ENCODE data around the gene SOS2.
"Not testable (repeated sequence)": the region's sequence is repeated elsewhere in the genome, so short reads cannot be mapped to it uniquely, and the experiment has no call there.

The SOS2 gene

DNA sequence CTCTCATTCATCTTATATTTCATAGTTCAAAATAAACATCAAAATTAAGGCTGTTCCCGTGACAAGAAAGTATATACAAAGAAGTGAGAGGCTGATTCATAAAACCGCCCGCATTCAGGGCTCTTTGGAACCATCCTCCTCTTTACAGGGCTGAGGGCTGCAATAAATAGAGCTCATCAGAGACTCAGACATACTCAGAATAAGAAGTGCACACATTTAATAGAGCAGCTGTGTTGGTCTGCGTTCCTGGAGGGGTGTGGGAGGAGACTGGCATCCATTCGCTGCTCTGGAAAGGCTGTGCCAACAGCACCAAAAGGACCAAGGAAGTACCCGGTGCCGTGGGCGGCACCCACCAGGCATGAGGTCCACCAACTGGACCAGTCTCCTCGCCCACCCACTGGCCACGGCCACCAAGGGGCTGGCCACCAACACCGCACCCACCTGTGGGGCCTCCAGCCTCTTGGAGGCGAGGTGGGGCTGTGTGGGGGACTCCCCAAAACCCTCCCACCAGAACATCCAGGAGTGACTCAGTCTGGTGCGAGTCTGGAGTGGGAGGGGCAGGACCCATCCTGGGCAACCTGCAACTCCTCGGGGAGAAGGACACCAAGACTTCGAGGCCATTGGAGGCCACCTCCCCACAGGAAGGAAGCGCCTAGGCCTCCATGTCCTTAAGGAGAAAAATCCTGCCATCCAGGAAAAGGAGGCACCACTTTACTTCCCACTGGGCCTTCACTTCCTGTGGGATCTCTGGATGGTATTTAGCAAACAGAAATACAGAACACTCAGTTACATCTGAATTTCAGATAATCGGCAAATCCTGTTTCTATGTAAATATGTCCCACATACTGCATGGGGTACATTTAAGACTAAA lies 147.7 kb downstream of the SOS2 start:
- DNase-seq: peak; percentile 41

DNA sequence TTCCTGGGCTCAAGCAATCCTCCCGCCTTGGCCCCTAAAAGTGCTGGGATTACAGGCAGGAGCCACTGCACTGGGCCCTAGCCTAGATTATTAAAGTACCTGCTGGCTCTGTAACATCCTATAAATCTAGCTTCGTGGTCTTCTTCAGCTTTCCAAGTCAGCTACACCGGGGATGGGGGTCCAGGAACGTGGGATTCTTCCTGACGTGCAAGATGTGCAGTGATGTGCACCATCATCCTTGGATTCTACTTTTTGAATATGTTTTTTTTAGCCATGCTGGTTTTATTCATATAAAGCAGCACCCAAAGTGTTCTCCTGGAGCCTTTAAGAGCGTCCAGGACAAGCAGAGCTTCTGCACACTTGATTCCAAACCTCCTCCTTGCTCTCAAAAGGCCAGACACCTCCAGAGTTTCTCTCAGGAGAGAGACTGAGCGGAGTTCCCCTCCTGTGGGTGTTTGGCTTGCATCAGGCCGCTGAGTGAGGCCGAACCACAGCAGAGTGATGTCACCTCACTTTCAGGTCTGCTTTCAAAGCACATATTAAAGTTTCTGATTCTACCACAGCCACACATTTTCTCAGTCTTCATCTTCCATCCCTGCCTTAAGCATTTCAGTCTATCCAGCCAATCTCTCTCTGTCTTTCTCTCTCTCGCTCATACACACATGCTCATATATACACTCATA lies 148.5 kb downstream of the SOS2 start:
- DNase-seq: peak; percentile 87

DNA sequence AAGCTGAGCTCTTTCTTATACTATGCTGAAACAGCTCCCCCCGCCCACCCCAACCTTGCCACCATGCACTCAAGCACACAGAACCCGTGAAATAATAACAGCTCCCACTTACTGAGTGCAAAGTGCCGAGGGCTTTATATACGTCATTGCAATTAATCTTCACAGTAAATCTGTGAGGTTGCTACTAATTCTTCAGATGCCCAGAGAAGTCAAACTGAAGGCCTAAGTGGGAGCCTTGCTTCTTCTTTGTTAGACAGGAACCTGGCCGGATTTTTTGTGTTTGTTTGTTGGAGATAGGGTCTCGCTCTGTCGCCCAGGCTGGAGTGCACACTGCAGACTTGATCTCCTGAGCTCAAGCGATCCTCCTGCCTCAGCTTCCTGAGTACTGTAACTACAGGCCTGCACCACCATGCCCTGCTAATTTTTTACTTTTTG lies 149.1 kb downstream of the SOS2 start:
- peak; percentile 63 for DNase-seq

DNA sequence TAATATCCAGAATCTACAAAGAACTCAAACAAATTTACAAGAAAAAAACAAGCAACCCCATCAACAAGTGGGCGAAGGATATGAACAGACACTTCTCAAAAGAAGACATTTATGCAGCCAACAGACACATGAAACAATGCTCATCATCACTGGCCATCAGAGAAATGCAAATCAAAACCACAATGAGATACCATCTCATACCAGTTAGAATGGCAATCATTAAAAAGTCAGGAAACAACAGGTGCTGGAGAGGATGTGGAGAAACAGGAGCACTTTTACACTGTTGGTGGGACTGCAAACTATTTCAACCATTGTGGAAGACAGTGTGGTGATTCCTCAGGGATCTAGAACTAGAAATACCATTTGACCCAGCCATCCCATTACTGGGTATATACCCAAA lies 152.3 kb downstream of the SOS2 start:
- not testable (repeated sequence) for DNase-seq

DNA sequence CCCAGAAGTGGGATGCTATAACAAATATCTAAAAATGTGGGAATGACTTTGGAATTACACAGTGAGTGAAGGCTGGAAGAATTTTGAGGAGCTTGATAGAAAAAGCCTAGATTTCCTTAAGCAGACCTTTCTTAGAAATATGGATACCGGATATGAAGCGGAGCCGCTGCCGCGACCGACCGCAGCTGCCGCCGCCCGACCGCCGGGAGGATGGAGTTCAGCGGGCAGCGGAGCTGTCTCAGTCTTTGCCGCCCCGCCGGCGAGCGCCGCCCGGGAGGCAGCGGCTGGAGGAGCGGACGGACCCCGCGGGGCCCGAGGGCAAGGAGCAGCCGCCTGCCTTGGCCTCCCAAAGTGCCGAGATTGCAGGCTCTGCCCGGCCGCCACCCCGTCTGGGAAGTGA lies 157.7 kb downstream of the SOS2 start:
- DNase-seq: not testable (repeated sequence)

DNA sequence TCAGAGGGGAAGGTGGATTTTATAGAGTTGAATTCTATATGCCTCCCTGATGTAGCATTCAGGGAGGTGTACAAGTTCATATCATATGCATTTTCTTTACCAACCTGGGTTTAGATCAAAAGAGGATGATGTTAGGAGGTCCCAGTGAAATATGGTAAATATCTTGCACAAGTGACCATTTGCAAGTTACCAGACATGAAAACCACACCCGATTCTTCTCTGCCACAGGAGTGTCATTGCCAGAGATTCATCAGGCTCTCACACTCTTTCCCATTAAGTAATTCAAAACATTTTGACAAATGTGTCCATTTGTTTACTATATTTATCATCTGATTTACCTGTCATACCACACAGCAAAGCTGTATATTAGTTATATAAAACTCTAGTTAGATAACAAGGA lies 159.0 kb downstream of the SOS2 start:
- DNase-seq: no peak

DNA sequence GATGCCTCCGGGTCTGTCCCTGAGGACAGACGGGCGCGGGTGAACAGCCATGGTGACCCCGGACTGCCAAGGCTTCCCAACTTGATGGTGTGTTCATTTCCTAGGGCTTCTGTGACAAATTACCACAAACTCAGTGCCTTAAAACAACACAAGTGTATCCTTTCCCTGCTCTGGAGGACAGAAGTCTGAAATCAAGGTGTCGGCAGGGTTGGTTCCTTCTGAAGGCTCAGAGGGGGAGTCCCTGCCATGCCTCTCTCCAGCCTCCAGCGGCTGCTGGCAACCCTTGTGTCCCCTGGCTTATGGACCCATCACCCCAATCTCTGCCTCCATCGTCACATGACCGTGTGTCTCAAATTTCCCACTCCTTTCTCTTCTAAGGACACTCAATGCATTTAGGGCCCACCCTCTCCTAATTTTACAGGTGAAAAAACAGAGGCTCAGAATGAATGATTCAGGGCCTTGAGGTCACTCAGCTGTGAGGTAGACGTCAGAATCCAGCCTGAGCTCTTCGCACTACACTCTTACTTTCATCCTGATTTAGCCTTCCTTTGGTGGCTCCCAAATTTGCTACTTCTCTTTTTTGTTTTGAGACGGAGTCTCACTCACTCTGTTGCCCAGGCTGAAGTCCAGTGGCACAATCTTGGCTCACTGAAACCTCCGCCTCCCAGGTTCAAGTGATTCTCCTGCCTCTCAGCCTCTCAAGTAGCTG lies 160.4 kb downstream of the SOS2 start:
- DNase-seq: no peak

DNA sequence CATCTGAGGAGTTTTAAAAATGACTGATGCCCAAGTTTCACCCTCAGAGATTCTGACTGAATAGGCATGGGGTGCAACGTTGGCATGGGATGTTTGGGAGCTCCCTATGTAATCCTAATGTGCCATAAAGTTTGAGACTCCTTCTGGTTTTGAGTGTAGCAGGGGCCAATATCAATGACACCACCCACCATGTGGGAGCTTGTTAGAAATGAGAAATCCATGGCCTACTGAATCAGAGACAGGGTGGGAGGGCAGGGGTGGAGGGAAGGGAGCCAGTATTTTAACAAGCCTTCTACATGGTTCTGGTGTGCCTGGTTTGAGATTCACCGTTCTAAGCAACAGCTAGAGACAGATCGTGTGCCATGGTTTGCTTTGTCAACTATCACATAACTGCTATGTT lies 161.1 kb downstream of the SOS2 start:
- no peak for DNase-seq

DNA sequence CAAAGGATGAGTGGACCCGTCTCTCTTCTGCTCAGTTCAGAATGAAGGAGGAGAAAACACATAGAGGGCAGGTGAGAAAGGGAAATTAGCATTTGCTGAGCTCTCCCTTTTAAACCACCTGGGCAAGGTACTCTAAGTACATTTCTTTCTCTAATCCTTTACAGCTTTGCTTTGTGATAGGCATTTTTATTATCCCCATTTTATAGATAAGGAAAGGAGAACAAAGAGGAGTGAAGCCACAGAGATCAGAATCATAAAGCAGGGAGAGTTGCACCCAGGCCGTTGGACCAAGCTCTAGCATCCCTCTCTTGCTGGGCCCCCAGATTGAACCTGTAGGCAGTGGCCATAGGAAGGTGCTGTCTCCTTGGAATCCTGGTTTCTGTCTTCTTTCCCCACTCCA lies 162.1 kb downstream of the SOS2 start:
- DNase-seq: no peak

DNA sequence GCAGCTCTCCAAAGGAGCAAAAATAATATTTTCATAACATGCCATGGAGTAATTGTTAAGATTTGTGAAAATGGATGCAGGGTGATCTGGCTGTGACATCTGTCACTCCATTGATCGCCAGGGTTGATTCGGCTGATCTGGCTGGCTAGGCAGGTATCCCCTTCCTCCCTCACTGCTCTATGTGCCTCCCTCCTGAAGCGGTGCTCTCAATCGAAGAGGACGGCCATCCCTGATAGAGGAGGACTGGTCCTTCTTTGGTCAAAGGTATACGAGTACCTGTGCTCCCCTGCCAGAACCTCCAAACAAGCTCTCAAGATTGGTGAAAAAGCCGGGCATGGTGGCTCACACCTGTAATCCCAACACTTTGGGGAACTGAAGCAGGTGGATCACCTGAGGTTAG lies 162.9 kb downstream of the SOS2 start:
- DNase-seq: no peak

DNA sequence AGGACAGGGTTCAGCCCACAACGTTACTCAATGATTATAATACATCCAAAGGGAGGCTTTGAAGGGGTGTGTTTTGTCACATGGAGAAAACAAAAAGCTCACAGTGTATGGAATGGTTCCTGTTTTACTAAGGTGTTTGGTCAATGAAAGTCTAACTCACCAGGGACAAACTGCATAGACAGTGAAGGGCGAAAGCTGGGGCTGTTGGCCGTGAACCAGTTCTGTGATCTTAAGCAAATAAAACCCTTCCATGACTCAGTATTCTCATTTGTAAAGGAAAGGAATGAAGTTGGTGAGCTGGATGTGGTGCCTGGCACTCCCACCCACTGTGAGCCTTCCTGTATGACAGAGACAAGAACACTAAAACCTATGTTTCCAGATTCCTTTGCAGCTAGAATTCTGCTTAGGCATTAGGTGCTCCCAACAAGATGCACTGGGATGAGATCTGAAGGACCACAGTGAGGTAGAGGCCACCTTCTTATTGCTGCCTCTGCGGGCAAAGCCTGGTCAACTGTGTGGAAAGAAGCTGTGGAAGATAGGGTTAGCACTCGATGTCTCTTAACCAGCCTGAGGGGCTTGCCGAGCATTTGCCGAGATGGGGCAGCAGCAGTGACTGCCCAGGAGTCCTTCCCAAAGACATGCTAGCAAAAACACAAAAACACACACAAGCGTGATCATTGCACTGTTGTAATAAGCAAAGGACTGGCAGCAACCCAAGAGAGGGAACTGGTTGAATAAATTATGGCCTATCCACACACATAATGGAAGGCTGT lies 163.5 kb downstream of the SOS2 start:
- DNase-seq: no peak

Data from CD4-positive, alpha-beta T cell treated with Interferon gamma for 1 hour (primary cell).